Gastroesophageal sphincter (tissue), 3 donors: Measurements from ENCODE around the gene VMAC.

Experiments used
- CTCF ChIP-seq, 4 experiments: fragments of 200-600 bp in 2 of 4; fragments of 450-650 bp in 2 of 4; sonication (generic) in 1 of 4; IDR thresholded peaks; one replicate each; pipeline ENCODE4 v1.5.1; 2017 to 2019; ENCODE audit warnings: antibody characterized with exemption in 4 of 4, mild to moderate bottlenecking in 2 of 4, moderate library complexity in 2 of 4
- EP300 ChIP-seq: sonication (generic); formaldehyde crosslinking; IDR thresholded peaks from one replicate; pipeline ENCODE4 v1.6.1; 2017; ENCODE audit warnings: antibody characterized with exemption, mild to moderate bottlenecking
- POLR2A ChIP-seq, 2 donors: fragments of 450-650 bp; IDR thresholded peaks; one replicate each; pipeline ENCODE4 v1.6.1; 2017; ENCODE audit warnings: antibody characterized with exemption in 2 of 2, mild to moderate bottlenecking in 2 of 2, moderate library complexity in 1 of 2
- POLR2AphosphoS5 ChIP-seq: sonication (generic); formaldehyde crosslinking; IDR thresholded peaks from one replicate; pipeline ENCODE4 v1.6.1; 2017; ENCODE audit warnings: antibody characterized with exemption

GRCh38 chr19:5882421-5882968 lies 22.2 kb upstream of the VMAC start:
- no peak for TF ChIP-seq CTCF (IDR thresholded peaks at IDR 0.05)
- TF ChIP-seq EP300: no peak
- TF ChIP-seq POLR2A (IDR thresholded peaks at IDR 0.05): no peak
- no peak for TF ChIP-seq POLR2AphosphoS5
